Peyer's patch (tissue), 4 donors: ENCODE results near the gene TKFC. TPM values are rescaled to one million over a fixed set of nuclear protein-coding genes. Genes with fewer than 3 reads are reported as not detected.

Experiments
- DNase-seq, 3 donors: peaks; one replicate each; pipeline ENCODE4 v3.0.0-alpha.2; 2017 to 2019
- H3K27ac ChIP-seq, 4 donors: fragments of 200-600 bp; sonication (generic); one replicate each; pipeline ENCODE4 v1.5.1; 2016 to 2019
- H3K27me3 ChIP-seq, 2 donors: fragments of 200-600 bp; sonication (generic); one replicate each; pipeline ENCODE4 v1.5.1; 2019
- H3K36me3 ChIP-seq, 3 donors: fragments of 200-600 bp; sonication (generic); one replicate each; pipeline ENCODE4 v1.5.1; 2016 to 2019
- H3K4me1 ChIP-seq, 4 donors: fragments of 200-600 bp; sonication (generic); one replicate each; pipeline ENCODE4 v1.5.1; 2016 to 2019
- H3K4me3 ChIP-seq, 4 donors: fragments of 200-600 bp; sonication (generic); 1 replicate in 3 of 4; 2 replicates in 1 of 4; pipeline ENCODE4 v1.5.1; 2016 to 2019; ENCODE audit warnings: mild to moderate bottlenecking in 1 of 4
- H3K9me3 ChIP-seq, 4 donors: fragments of 200-600 bp; sonication (generic); one replicate each; pipeline ENCODE4 v1.5.1; 2016 to 2019; ENCODE audit warnings: mild to moderate bottlenecking in 1 of 4
- CTCF ChIP-seq, 6 experiments: fragments of 450-650 bp in 4 of 6; fragments of 200-600 bp in 2 of 6; sonication (generic) in 1 of 6; IDR thresholded peaks; one replicate each; pipeline ENCODE4 v1.5.1; 2017 to 2019; ENCODE audit warnings: antibody characterized with exemption in 6 of 6, mild to moderate bottlenecking in 3 of 6, moderate library complexity in 1 of 6
- POLR2A ChIP-seq, 2 donors: fragments of 450-650 bp; IDR thresholded peaks; one replicate each; pipeline ENCODE4 v1.5.1; 2017; ENCODE audit warnings: antibody characterized with exemption in 2 of 2, mild to moderate bottlenecking in 2 of 2, moderate library complexity in 2 of 2
- total RNA-seq, 4 donors: library from RNA; depleted of rRNA; stranded (reverse); fragments of >200 nt; gene quantifications; one replicate each; pipeline ENCODE4 v1.1.0, GENCODE V29; 2016

The TKFC gene
- total RNA-seq, 4 donors from 2014 or later: 172 to 755 (median 689) TPM

- Histone ChIP-seq H3K9me3 (no peaks in the 10 kb centered on the region), H3K27ac (no peak overlapping the region), H3K4me3 (no peak overlapping the region), H3K4me1 (peaks cover 0 to 28% (median 16%) of the 10 kb centered on the region in 4 donors), H3K36me3 (peaks cover 0 to 39% (median 0%) of the 10 kb centered on the region in 3 donors), H3K27me3 (peaks cover 0 to 12% of the 10 kb centered on the region in 2 donors)
- DNase-seq: no peak
- no peak for TF ChIP-seq POLR2A (IDR thresholded peaks at IDR 0.05)
Observed at GRCh38 chr11:61297746-61298145, 35.3 kb upstream of the TKFC start.

- DNase-seq: no peak
- TF ChIP-seq CTCF (IDR thresholded peaks at IDR 0.05) (no peak), POLR2A (IDR thresholded peaks at IDR 0.05) (no peak)
- H3K36me3 ChIP-seq: peaks cover 0 to 49% (median 0%) of the 10 kb centered on the region in 3 donors
- peaks cover 0 to 25% (median 15%) of the 10 kb centered on the region in 4 donors for H3K4me1 ChIP-seq
- H3K9me3 ChIP-seq: no peaks in the 10 kb centered on the region
- no peak overlapping the region for H3K27ac ChIP-seq
- H3K4me3 ChIP-seq: no peak overlapping the region
- peaks cover 0 to 12% of the 10 kb centered on the region in 2 donors for H3K27me3 ChIP-seq
Observed at GRCh38 chr11:61298663-61299244, 34.3 kb upstream of the TKFC start.

- H3K36me3 ChIP-seq: peaks cover 0 to 86% (median 0%) of the 10 kb centered on the region in 3 donors
- no peak for DNase-seq
- TF ChIP-seq POLR2A (IDR thresholded peaks at IDR 0.05) (no peak), CTCF (IDR thresholded peaks at IDR 0.05) (no peak)
- no peak overlapping the region for H3K27ac ChIP-seq
- no peaks in the 10 kb centered on the region for H3K9me3 ChIP-seq
- H3K27me3 ChIP-seq: no peaks in the 10 kb centered on the region
- H3K4me1 ChIP-seq: peaks cover 0 to 3% (median 0%) of the 10 kb centered on the region in 4 donors
- H3K4me3 ChIP-seq: no peak overlapping the region
Observed at GRCh38 chr11:61302550-61302949, 30.5 kb upstream of the TKFC start.

GRCh38 chr11:61303725-61304124 is 29.3 kb upstream of the TKFC start:
- Histone ChIP-seq H3K4me1 (no peaks in the 10 kb centered on the region), H3K4me3 (no peak overlapping the region), H3K27me3 (no peaks in the 10 kb centered on the region), H3K9me3 (no peaks in the 10 kb centered on the region), H3K36me3 (peaks cover 0 to 97% (median 0%) of the 10 kb centered on the region in 3 donors), H3K27ac (no peak overlapping the region)
- TF ChIP-seq CTCF (IDR thresholded peaks at IDR 0.05) (no peak), POLR2A (IDR thresholded peaks at IDR 0.05) (no peak)
- DNase-seq: no peak

GRCh38 chr11:61305417-61305816 is 27.6 kb upstream of the TKFC start:
- Histone ChIP-seq H3K27me3 (no peaks in the 10 kb centered on the region), H3K4me1 (no peaks in the 10 kb centered on the region), H3K27ac (no peak overlapping the region), H3K36me3 (peaks cover 0 to 98% (median 0%) of the 10 kb centered on the region in 3 donors), H3K4me3 (no peak overlapping the region), H3K9me3 (no peaks in the 10 kb centered on the region)
- TF ChIP-seq POLR2A (IDR thresholded peaks at IDR 0.05) (no peak), CTCF (IDR thresholded peaks at IDR 0.05) (no peak)
- no peak for DNase-seq

GRCh38 chr11:61306221-61306620 is 26.8 kb upstream of the TKFC start:
- no peak for DNase-seq
- H3K27me3 ChIP-seq: no peaks in the 10 kb centered on the region
- no peaks in the 10 kb centered on the region for H3K9me3 ChIP-seq
- TF ChIP-seq POLR2A (IDR thresholded peaks at IDR 0.05): no peak
- TF ChIP-seq CTCF (IDR thresholded peaks at IDR 0.05): no peak
- H3K36me3 ChIP-seq: peaks cover 0 to 98% (median 0%) of the 10 kb centered on the region in 3 donors
- no peak overlapping the region for H3K27ac ChIP-seq
- no peak overlapping the region for H3K4me3 ChIP-seq
- H3K4me1 ChIP-seq: no peaks in the 10 kb centered on the region
